HEK293 (cell line): ENCODE results near the gene HOXC11.

Experiments used
- CTCF ChIA-PET: fragments of 350-600 bp; formaldehyde crosslinking; extraction: SDS; loops from one replicate; lab custom pipeline; 2021; ENCODE audit warnings: antibody characterized with exemption; lab: Yijun Ruan, JAX
- POLR2A ChIA-PET: fragments of 300-600 bp; formaldehyde crosslinking; extraction: SDS; loops from one replicate; lab custom pipeline; 2020; ENCODE audit warnings: antibody characterized with exemption, inconsistent platforms; lab: Yijun Ruan, JAX
- H3K27ac ChIP-seq: fragments of 200-500 bp; sonication (Bioruptor generic); 2 replicates; pipeline ENCODE4 v1.5.1; 2014; ENCODE audit warnings: low read depth, low read length, control low read depth, inconsistent platforms; ENCODE audit errors: extremely low read depth
- H3K36me3 ChIP-seq, 2 experiments: fragments of 200-500 bp in 1 of 2; sonication (Bioruptor generic) in 1 of 2; 1 replicate in 1 of 2; 2 replicates in 1 of 2; pipeline ENCODE4 v1.5.1; 2014 to 2017; ENCODE audit warnings: inconsistent platforms in 2 of 2, low read length in 2 of 2; ENCODE audit not compliant: control insufficient read depth in 2 of 2, insufficient read depth in 1 of 2
- H3K4me1 ChIP-seq: fragments of 200-500 bp; sonication (Bioruptor generic); 2 replicates; pipeline ENCODE4 v1.5.1; 2014; ENCODE audit warnings: mild to moderate bottlenecking, low read length, inconsistent platforms; ENCODE audit not compliant: control insufficient read depth, insufficient read depth
- H3K4me3 ChIP-seq: 2 replicates; pipeline ENCODE4 v1.5.1; 2011; ENCODE audit warnings: low read depth, mild to moderate bottlenecking, control low read depth, low read length, moderate library complexity
- H3K9me3 ChIP-seq: fragments of 200-500 bp; sonication (Bioruptor generic); 2 replicates; pipeline ENCODE4 v1.5.1; 2014; ENCODE audit warnings: low read depth, low read length, inconsistent platforms; ENCODE audit not compliant: control insufficient read depth, insufficient read depth
- GLI4 ChIP-seq: fragments of 450-650 bp; formaldehyde crosslinking; IDR thresholded peaks from 2 replicates; pipeline ENCODE4 v1.5.1; 2016; ENCODE audit warnings: missing biosample characterization, missing genetic modification characterization
- IKZF3 ChIP-seq: fragments of 450-650 bp; IDR thresholded peaks from 2 replicates; pipeline ENCODE4 v1.5.0; 2018; ENCODE audit warnings: missing biosample characterization, mild to moderate bottlenecking, missing genetic modification characterization, moderate library complexity
- KLF16 ChIP-seq: fragments of 450-650 bp; formaldehyde crosslinking; IDR thresholded peaks from 2 replicates; pipeline ENCODE4 v1.5.1; 2017; ENCODE audit warnings: missing biosample characterization, missing genetic modification characterization
- KLF8 ChIP-seq: fragments of 450-650 bp; formaldehyde crosslinking; IDR thresholded peaks from 2 replicates; pipeline ENCODE4 v1.5.1; 2016; ENCODE audit warnings: missing biosample characterization, missing genetic modification characterization
- OSR2 ChIP-seq: fragments of 450-650 bp; formaldehyde crosslinking; IDR thresholded peaks from 2 replicates; pipeline ENCODE4 v1.5.1; 2016; ENCODE audit warnings: missing biosample characterization, missing genetic modification characterization
- PATZ1 ChIP-seq: fragments of 450-650 bp; formaldehyde crosslinking; IDR thresholded peaks from 2 replicates; pipeline ENCODE4 v1.5.1; 2016; ENCODE audit warnings: missing biosample characterization, missing genetic modification characterization
- PRDM1 ChIP-seq: fragments of 450-650 bp; formaldehyde crosslinking; IDR thresholded peaks from 2 replicates; pipeline ENCODE4; 2016; ENCODE audit warnings: missing biosample characterization, missing genetic modification characterization
- ZBTB10 ChIP-seq: fragments of 450-650 bp; formaldehyde crosslinking; IDR thresholded peaks from 2 replicates; pipeline ENCODE4 v1.5.1; 2016; ENCODE audit warnings: missing biosample characterization, missing genetic modification characterization
- ZBTB6 ChIP-seq: fragments of 450-650 bp; formaldehyde crosslinking; IDR thresholded peaks from 2 replicates; pipeline ENCODE4 v1.5.1; 2017; ENCODE audit warnings: missing biosample characterization, missing genetic modification characterization
- ZFP37 ChIP-seq: fragments of 450-650 bp; formaldehyde crosslinking; IDR thresholded peaks from 2 replicates; pipeline ENCODE4 v1.5.1; 2016; ENCODE audit warnings: missing biosample characterization, missing genetic modification characterization
- ZNF133 ChIP-seq: fragments of 450-650 bp; formaldehyde crosslinking; IDR thresholded peaks from 2 replicates; pipeline ENCODE4 v1.5.1; 2016; ENCODE audit warnings: missing biosample characterization, missing genetic modification characterization
- ZNF2 ChIP-seq: fragments of 450-650 bp; formaldehyde crosslinking; IDR thresholded peaks from 2 replicates; pipeline ENCODE4 v1.5.1; 2016; ENCODE audit warnings: missing biosample characterization, missing genetic modification characterization
- ZNF211 ChIP-seq: fragments of 450-650 bp; formaldehyde crosslinking; IDR thresholded peaks from 2 replicates; pipeline ENCODE4 v1.5.1; 2016; ENCODE audit warnings: low read depth, missing biosample characterization, missing genetic modification characterization
- ZNF214 ChIP-seq: fragments of 450-650 bp; formaldehyde crosslinking; IDR thresholded peaks from 2 replicates; pipeline ENCODE4 v1.5.1; 2017; ENCODE audit warnings: missing biosample characterization, mild to moderate bottlenecking, missing genetic modification characterization, borderline replicate concordance
- ZNF335 ChIP-seq: fragments of 450-650 bp; formaldehyde crosslinking; conservative IDR thresholded peaks from 2 replicates; pipeline ENCODE4 v1.5.1; 2016; ENCODE audit warnings: missing biosample characterization, missing genetic modification characterization
- ZNF350 ChIP-seq: fragments of 450-650 bp; formaldehyde crosslinking; IDR thresholded peaks from 2 replicates; pipeline ENCODE4 v1.5.0; 2017; ENCODE audit warnings: missing biosample characterization, mild to moderate bottlenecking, missing genetic modification characterization
- ZNF398 ChIP-seq: fragments of 450-650 bp; formaldehyde crosslinking; IDR thresholded peaks from 2 replicates; pipeline ENCODE4 v1.5.1; 2017; ENCODE audit warnings: missing biosample characterization, missing genetic modification characterization
- ZNF449 ChIP-seq: fragments of 450-650 bp; formaldehyde crosslinking; IDR thresholded peaks from 2 replicates; pipeline ENCODE4 v1.5.1; 2017; ENCODE audit warnings: missing biosample characterization, mild to moderate bottlenecking, missing genetic modification characterization, moderate library complexity
- ZNF514 ChIP-seq: fragments of 450-650 bp; formaldehyde crosslinking; IDR thresholded peaks from 2 replicates; pipeline ENCODE4 v1.5.1; 2016; ENCODE audit warnings: missing biosample characterization, missing genetic modification characterization
- ZNF521 ChIP-seq: fragments of 450-650 bp; formaldehyde crosslinking; IDR thresholded peaks from 2 replicates; pipeline ENCODE4 v1.5.1; 2017; ENCODE audit warnings: missing biosample characterization, mild to moderate bottlenecking, missing genetic modification characterization
- ZNF768 ChIP-seq: fragments of 450-650 bp; formaldehyde crosslinking; IDR thresholded peaks from 2 replicates; pipeline ENCODE4 v1.5.1; 2018; ENCODE audit warnings: missing biosample characterization, mild to moderate bottlenecking, missing genetic modification characterization
- ZNF776 ChIP-seq: fragments of 450-650 bp; formaldehyde crosslinking; IDR thresholded peaks from 2 replicates; pipeline ENCODE4 v1.5.0; 2017; ENCODE audit warnings: missing biosample characterization, missing genetic modification characterization, borderline replicate concordance

The HOXC11 gene

GRCh38 chr12:53991077-53991460 is 18.1 kb downstream of the HOXC11 start (continued):
- TF ChIP-seq ZBTB6 (peak; percentile 93), ZNF768 (tag by site-specific recombination) (no peak), KLF16 (tag by site-specific recombination) (no peak), GLI4 (tag by site-specific recombination) (no peak), ZNF398 (tag by site-specific recombination) (no peak), ZNF776 (no peak)

- TF ChIP-seq ZNF335, result 0 out of 2 replicates have a peak, but pooled peaks have one; percentile 23
- peak; percentile 63 for TF ChIP-seq PRDM1
- no peak for TF ChIP-seq ZNF2 (tag by site-specific recombination)
- TF ChIP-seq KLF8 (tag by site-specific recombination), result 0 out of 2 replicates have a peak, but pooled peaks have one; percentile 24
- peak; percentile 5; the same call in 1 of the 2 replicates for TF ChIP-seq ZBTB10 (tag by site-specific recombination)
- no peak for TF ChIP-seq ZNF521 (tag by site-specific recombination)
- H3K27ac ChIP-seq, result no peak overlapping the region; the same call in 1 of the 2 replicates
- H3K4me1 ChIP-seq, result peaks cover 44% of the 10 kb centered on the region
- POLR2A ChIA-PET, result no interaction called here
- H3K4me3 ChIP-seq, result no peak overlapping the region
- no peaks in the 10 kb centered on the region for H3K36me3 ChIP-seq
- no peaks in the 10 kb centered on the region for H3K9me3 ChIP-seq
- CTCF ChIA-PET, result interaction anchor here (0.6 to 3.0 kb wide), 8 partner anchors 8 to 246 kb away, joined by 3 to 25 read pairs (median 6); partner anchors contain the start of gene HOXC10
Observed at GRCh38 chr12:53992377-53992889, 19.5 kb downstream of the HOXC11 start.

GRCh38 chr12:53993162-53994008 is 20.5 kb downstream of the HOXC11 start:
- ChIA-PET CTCF (interaction anchor here (1.7 to 3.0 kb wide), 3 partner anchors 9 to 247 kb away, joined by 5 to 25 read pairs (median 10); partner anchors contain the start of gene HOXC10), POLR2A (interaction anchor here (0.6 kb wide), 1 partner anchor 24 kb away, joined by 5 read pairs; no protein-coding TSS in a partner anchor)
- Histone ChIP-seq H3K4me1 (peaks cover 44% of the 10 kb centered on the region), H3K36me3 (no peaks in the 10 kb centered on the region), H3K4me3 (no peak overlapping the region), H3K27ac (no peak overlapping the region; the same call in 1 of the 2 replicates), H3K9me3 (no peaks in the 10 kb centered on the region)
- TF ChIP-seq ZNF514 (tag by site-specific recombination), result no peak
- no peak for TF ChIP-seq OSR2 (tag by site-specific recombination)
- no peak for TF ChIP-seq ZNF211 (tag by site-specific recombination)
- 0 out of 2 replicates have a peak, but pooled peaks have one; percentile 9 for TF ChIP-seq ZNF449 (tag by site-specific recombination)
- TF ChIP-seq ZNF133 (tag by site-specific recombination), result no peak
- TF ChIP-seq PATZ1 (tag by site-specific recombination), result peak; percentile 13; the same call in 1 of the 2 replicates
- TF ChIP-seq IKZF3 (tag by site-specific recombination), result peak; percentile 69
- TF ChIP-seq ZNF214 (tag by site-specific recombination), result no peak
- TF ChIP-seq ZFP37 (tag by site-specific recombination), result no peak
- TF ChIP-seq ZNF350 (tag by site-specific recombination), result no peak
